Measurements from ENCODE around the gene RTBDN.

Gene RTBDN

DNA sequence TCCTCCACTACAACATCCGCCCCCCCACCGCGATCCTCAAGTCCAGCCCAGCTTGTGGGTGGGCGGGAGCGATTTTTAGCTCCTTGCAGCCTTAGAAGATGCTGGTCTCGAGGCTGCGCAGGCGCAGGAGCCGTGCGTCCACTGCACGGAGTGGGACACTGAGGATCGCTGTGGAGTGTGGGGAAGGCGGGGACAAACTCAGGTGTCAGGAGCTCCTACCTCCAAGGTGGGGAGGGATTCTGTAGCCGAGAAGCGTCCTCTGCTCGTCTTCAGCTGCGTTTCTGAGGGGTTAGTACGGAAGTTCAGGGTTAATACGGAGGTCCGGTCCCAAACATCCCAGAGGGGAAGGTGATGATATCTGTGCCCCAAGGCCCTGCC lies at the start of gene RTBDN:
RTBDN (minus strand) TSS at position 14 of the 378 bp plus-strand sequence. CDS start 4,600 bp downstream, outside the sequence.
- peak; percentile 40 for DNase-seq (ENCODE audit: low read depth)

GRCh38 chr19:12882589-12882988 lies 48.2 kb upstream of the RTBDN start:
- no peak for DNase-seq (ENCODE audit: low read depth)

- DNase-seq (ENCODE audit: low read depth) = peak; percentile 93
Measured at GRCh38 chr19:12881172-12881808, 46.9 kb upstream of the RTBDN start, which contains the start of gene DNASE2. TSS of gene DNASE2 (minus strand) at chr19:12881449. CDS start at chr19:12881375, 74 bp downstream.

GRCh38 chr19:12880551-12881171 lies 46.3 kb upstream of the RTBDN start:
- peak; percentile 40 for DNase-seq (ENCODE audit: low read depth)

- DNase-seq (ENCODE audit: low read depth) = no peak
Measured at GRCh38 chr19:12875086-12875485, 40.7 kb upstream of the RTBDN start.

- no peak for DNase-seq (ENCODE audit: low read depth)
Measured at GRCh38 chr19:12873891-12874745, 39.7 kb upstream of the RTBDN start.

DNA sequence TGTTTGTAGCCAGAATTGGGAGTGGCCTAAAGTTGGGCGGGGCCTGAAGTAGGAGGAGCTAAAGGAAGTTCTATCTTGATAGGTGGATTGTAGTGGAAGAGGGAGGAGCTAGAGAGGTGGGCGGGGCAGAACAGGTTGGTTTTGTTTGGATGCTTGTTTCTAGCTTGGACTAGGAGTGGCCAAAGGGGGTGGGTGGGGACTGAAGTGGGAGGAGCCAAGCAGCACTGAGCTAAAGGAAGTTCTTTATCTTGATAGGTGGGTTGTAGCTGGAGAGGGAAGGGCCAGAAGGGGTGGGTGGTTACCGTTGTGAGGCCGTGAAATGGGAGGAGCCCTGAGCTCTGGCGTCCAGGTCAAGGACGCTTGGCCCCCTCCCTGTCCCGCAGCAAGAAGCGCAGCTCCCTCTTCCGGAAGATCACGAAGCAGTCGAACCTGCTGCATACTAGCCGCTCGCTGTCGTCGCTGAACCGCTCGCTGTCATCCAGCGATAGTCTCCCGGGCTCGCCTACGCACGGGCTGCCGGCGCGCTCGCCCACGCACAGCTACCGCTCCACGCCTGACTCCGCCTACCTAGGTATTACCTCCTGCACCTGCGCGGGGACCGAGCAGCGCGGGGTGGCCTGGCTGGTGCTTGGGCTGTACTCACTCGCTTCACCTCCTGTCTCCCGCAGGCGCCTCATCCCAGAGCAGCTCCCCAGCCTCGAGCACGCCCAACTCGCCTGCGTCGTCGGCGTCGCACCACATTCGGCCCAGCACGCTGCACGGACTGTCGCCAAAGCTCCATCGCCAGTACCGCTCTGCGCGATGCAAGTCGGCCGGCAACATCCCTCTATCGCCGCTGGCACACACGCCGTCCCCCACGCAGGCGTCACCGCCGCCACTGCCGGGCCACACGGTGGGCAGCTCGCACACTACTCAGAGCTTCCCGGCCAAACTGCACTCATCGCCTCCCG lies 38.8 kb upstream of the RTBDN start:
- peak; percentile 63 for DNase-seq (ENCODE audit: low read depth)

DNA sequence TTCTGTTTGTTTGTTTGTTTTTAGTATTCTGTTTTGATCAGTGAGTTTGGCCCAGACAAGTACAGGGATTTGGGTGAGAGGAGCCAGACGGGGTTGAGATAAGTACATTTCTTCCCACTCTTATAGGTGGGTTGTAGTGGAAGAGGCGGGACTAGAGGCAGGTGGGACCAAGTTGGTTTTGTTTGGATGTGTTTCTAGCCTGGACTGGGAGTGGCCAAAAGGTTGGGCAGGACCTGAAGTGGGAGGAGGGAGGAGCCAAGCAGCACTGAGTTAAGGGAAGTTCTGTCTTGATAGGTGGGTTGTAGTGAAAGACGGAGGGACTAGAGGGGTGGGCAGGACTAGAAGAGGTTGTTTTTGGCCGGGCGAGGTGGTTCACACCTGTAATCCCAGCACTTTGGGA lies 37.9 kb upstream of the RTBDN start:
- DNase-seq (ENCODE audit: low read depth) = no peak

GRCh38 chr19:12871681-12872080 lies 37.3 kb upstream of the RTBDN start:
- DNase-seq (ENCODE audit: low read depth) = no peak

DNA sequence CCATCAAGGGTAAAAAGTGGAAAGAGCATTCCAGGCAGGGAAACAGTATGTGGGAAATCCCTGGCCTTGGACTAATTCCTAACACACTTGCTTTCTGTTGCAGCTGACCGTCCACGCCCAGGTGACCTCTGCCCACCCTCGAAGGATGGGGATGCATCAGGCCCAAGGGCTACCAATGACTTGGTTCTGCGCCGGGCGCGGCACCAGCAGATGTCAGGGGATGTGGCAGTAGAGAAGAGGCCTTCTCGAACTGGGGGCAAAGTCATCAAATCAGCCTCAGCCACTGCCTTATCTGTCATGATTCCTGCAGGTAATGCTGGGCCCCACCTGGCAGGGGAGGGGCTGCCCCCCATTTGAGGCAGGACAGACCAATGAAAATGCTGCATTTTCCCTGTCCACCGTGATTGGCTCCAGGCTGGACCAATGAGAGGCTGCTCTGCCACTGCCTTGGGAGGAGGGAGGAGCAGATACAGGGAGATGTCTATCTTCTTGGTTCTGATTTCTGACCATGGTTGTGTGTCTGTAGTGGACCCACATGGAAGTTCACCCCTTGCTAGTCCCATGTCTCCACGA lies 34.2 kb upstream of the RTBDN start:
- no peak for DNase-seq (ENCODE audit: low read depth)

- peak; percentile 64 for DNase-seq (ENCODE audit: low read depth)
Measured at GRCh38 chr19:12867120-12868099, 33.0 kb upstream of the RTBDN start.

DNA sequence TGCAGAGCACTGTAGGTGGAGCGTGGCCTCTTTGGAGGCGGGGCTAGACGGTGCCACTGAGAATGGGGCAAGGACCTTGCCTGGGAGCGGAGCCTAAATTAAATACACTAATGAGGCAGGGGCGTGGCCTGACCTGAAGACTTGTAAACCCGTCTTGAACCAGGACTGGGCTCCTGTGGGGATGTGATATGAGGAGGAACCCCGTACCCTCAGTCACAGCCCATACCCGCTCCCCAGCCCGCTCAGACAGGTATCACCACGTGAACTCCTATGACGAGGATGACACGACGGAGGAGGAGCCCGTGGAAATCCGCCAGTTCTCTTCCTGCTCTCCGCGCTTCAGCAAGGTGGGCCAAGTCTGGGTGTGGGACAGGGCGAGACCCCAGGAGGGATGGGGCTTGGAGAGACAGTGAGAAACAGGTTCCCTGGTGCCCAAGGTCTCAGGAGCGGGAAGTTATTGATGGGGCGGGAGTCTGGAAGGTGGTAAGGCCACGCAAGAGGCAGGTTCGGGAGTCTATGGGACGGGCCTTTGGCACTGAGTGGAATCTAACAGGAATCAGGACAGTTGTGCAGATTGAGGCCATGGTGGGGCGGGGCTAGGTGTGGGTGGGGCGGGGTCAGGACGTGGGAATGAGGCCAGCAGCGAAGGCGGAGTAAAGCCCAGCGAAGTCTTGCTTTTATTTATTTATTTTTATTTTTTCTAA lies 32.2 kb upstream of the RTBDN start:
- DNase-seq (ENCODE audit: low read depth) = no peak

DNA sequence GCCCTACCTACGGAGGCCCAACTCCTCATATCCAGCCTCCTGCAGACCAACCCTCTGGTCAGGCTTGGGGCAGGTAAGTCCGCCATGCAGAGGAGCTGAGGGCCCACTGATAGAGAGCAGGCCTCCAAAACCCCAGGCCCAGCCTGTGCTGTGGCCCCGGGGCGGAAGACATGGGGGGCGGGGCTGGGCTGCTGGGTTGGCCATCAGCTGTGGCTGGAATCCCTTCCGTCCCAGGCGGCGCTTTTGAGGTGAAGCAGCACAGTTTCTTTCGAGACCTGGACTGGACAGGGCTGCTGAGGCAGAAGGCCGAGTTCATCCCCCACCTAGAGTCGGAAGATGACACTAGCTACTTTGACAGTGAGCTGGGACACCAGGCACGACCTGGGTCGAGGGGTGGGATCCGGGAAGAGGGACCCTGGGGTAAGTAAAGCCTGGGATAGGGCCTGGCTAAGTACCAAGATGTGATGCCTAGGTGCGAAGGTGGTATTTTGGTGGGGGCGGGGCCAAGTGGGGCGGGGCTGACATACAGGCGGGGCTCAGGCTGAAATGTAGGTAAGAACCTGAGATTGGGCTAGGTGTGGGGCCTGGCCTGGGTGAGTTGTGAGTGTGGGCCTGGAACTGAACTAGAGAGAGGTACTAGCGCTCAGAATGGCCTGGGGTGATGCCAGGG lies 31.5 kb upstream of the RTBDN start:
- DNase-seq (ENCODE audit: low read depth) = no peak

GRCh38 chr19:12864721-12865715 lies 30.6 kb upstream of the RTBDN start:
- no peak for DNase-seq (ENCODE audit: low read depth)

GRCh38 chr19:12864143-12864542 lies 29.8 kb upstream of the RTBDN start:
- no peak for DNase-seq (ENCODE audit: low read depth)

DNA sequence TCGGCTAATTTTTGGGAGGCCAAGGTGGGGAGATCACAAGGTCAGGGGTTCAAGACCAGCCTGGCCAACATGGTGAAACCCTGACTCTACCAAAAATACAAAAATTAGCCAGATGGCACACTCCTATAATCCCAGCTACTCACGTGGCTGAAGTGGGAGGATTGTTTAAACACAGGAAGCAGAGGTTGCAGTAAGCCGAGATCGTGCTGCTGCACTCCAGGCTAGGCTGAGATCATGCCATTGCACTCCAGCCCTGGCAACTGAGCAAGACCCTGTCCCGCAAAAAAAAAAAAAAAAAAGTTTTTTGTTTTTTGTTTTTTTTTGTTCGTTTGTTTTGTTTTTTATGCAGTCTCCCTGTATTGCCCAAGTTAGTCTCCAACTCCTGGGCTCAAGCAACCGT lies 25.2 kb upstream of the RTBDN start:
- no peak for DNase-seq (ENCODE audit: low read depth)

- no peak for DNase-seq (ENCODE audit: low read depth)
Measured at GRCh38 chr19:12858041-12858928, 23.9 kb upstream of the RTBDN start.

All from ELR (cell line).